Adrenal gland (tissue), 12 donors: Measurements from ENCODE around the gene TMEM270. TPM values are rescaled to one million over a fixed set of nuclear protein-coding genes. Genes with fewer than 3 reads are reported as not detected.

Experiments
- DNase-seq, 7 donors: peaks; one replicate each; pipeline ENCODE4 v3.0.0-alpha.2; 2019 to 2020
- H3K27ac ChIP-seq, 5 donors: fragments of 200-600 bp; sonication (generic) in 4 of 5; 1 replicate in 3 of 5; 2 replicates in 2 of 5; pipeline versions ENCODE4 v1.5.1 to v1.8.0; 2016 to 2020; ENCODE audit warnings: mild to moderate bottlenecking in 1 of 5
- H3K27me3 ChIP-seq: fragments of 200-600 bp; 2 replicates; pipeline ENCODE4 v1.8.0; 2021
- H3K36me3 ChIP-seq, 2 donors: fragments of 200-600 bp; replicated peaks in 1 of 2; 1 replicate in 1 of 2; 2 replicates in 1 of 2; pipeline versions ENCODE4 v1.5.1 to v1.8.0; 2018 to 2022
- H3K4me1 ChIP-seq, 2 donors: fragments of 200-600 bp; replicated peaks in 1 of 2; 1 replicate in 1 of 2; 2 replicates in 1 of 2; pipeline versions ENCODE4 v1.5.1 to v1.8.0; 2018 to 2021
- H3K4me3 ChIP-seq, 4 donors: fragments of 200-600 bp; sonication (generic) in 3 of 4; one replicate each; pipeline ENCODE4 v1.5.1; 2016 to 2018
- H3K9me3 ChIP-seq, 3 donors: fragments of 200-600 bp; sonication (generic) in 1 of 3; replicated peaks in 1 of 3; 1 replicate in 2 of 3; 2 replicates in 1 of 3; pipeline versions ENCODE4 v1.5.1 to v1.8.0; 2016 to 2021
- CTCF ChIP-seq, 6 experiments: fragments of 450-650 bp in 4 of 6; fragments of 200-600 bp in 2 of 6; sonication (generic) in 1 of 6; IDR thresholded peaks; 1 replicate in 5 of 6; 2 replicates in 1 of 6; pipeline versions ENCODE4 v1.5.1 to v1.8.0; 2016 to 2021; ENCODE audit warnings: antibody characterized with exemption in 6 of 6, mild to moderate bottlenecking in 2 of 6, moderate library complexity in 1 of 6
- POLR2A ChIP-seq, 2 donors: fragments of 450-650 bp; IDR thresholded peaks; one replicate each; pipeline ENCODE4 v1.6.1; 2017; ENCODE audit warnings: antibody characterized with exemption in 2 of 2, mild to moderate bottlenecking in 2 of 2, moderate library complexity in 1 of 2
- WGBS, 4 donors: extraction: QIAGEN DNeasy Blood & Tissue Kit in 2 of 4; methylation state at CpG; one replicate each; pipeline versions ENCODE4 v1.1.5 to v1.1.7; 2013 to 2017; 5-methylcytosine and 5-hydroxymethylcytosine counted together
- intact Hi-C, 2 donors: fragments of 100-400 bp; cut with DNase I; formaldehyde crosslinking; loops; one replicate each; pipeline versions ENCODE4 v1.14.1 to v1.15.0; 2022 to 2023
- polyA plus RNA-seq, 3 donors: library from polyadenylated mRNA; stranded (reverse); fragments of 200-250 nt in 2 of 3; fragments of 350-450 nt in 1 of 3; fragmentation: Illumina TruSeq in 1 of 3; extraction: RNeasy Lipid Tissue Mini Kit (QIAGEN cat#74804) in 1 of 3; gene quantifications; one replicate each; pipeline ENCODE4 v1.2.3, GENCODE V29; 2013 to 2014
- total RNA-seq, 9 donors: library from RNA; depleted of rRNA in 4 of 9; stranded (reverse); fragments of >200 nt in 4 of 9; fragments of 120-200 nt in 1 of 9; fragmentation: NEBNext Ultra II Directional in 1 of 9; extraction: Animal tissue kit (Norgen Biotek cat#: 25700) in 1 of 9; gene quantifications; one replicate each; pipeline versions ENCODE4 v1.1.0 to v1.2.4, GENCODE V29; 2013 to 2023
- donor health status: healthy with polysubstance abuse.
- donor health status: Bipolar disorder and iron deficiency.
- donor health status: DM: yes; HTN: yes; CAD: no.
- donor health status: DM: no; HTN: no; CAD: no.
- donor health status: DM: no; HTN: no; CAD: no.
- donor health status: DM: yes; HTN: yes; CAD: no.

Gene TMEM270
- total and polyA plus RNA-seq, 12 donors: 0.20 to 0.56 TPM; not detected in 10

- H3K9me3 ChIP-seq: no peaks in the 10 kb centered on the region
- intact Hi-C loops: no loop called here
- no peak overlapping the region for H3K27ac ChIP-seq
- H3K36me3 ChIP-seq: no peaks in the 10 kb centered on the region
- H3K27me3 ChIP-seq: no peaks in the 10 kb centered on the region
- 45 to 75% (median 57%) methylated on average over 1 of the region's 1 CpG for WGBS, 4 donors
- no peaks in the 10 kb centered on the region for H3K4me1 ChIP-seq
- no peak overlapping the region for H3K4me3 ChIP-seq
- no peak for DNase-seq
- TF ChIP-seq CTCF (IDR thresholded peaks at IDR 0.05) (no peak), POLR2A (IDR thresholded peaks at IDR 0.05) (no peak)
These were observed 35.5 kb downstream of the TMEM270 start for GRCh38 chr7:73896454-73896853.

- DNase-seq: peak in 4 of 7 donors; percentile 34 to 55 (median 44)
- Histone ChIP-seq H3K27ac (no peak overlapping the region), H3K36me3 (no peaks in the 10 kb centered on the region), H3K4me1 (no peaks in the 10 kb centered on the region), H3K4me3 (no peak overlapping the region), H3K9me3 (no peaks in the 10 kb centered on the region), H3K27me3 (no peaks in the 10 kb centered on the region)
- intact Hi-C loops: no loop called here
- TF ChIP-seq POLR2A (IDR thresholded peaks at IDR 0.05) (no peak), CTCF (IDR thresholded peaks at IDR 0.05) (no peak)
- 69 to 87% (median 72%) methylated on average over 15 of the region's 15 CpGs for WGBS, 4 donors
These were observed 38.8 kb downstream of the TMEM270 start for GRCh38 chr7:73899731-73900142.

- Histone ChIP-seq H3K27ac (no peak overlapping the region), H3K4me3 (no peak overlapping the region), H3K9me3 (no peaks in the 10 kb centered on the region), H3K27me3 (no peaks in the 10 kb centered on the region), H3K4me1 (no peaks in the 10 kb centered on the region), H3K36me3 (no peaks in the 10 kb centered on the region)
- no peak for TF ChIP-seq POLR2A (IDR thresholded peaks at IDR 0.05)
- no peak for TF ChIP-seq CTCF (IDR thresholded peaks at IDR 0.05)
- intact Hi-C loops: no loop called here
- 56 to 70% (median 58%) methylated on average over 5 of the region's 5 CpGs; no CpG with 5 or more reads in 1 of the 4 donors for WGBS, 4 donors
- DNase-seq: peak in 1 of 7 donors; percentile 3
These were observed 39.3 kb downstream of the TMEM270 start for GRCh38 chr7:73900286-73900685.

GRCh38 chr7:73901231-73901822 lies 40.4 kb downstream of the TMEM270 start:
- Histone ChIP-seq H3K27ac (no peak overlapping the region), H3K4me1 (no peaks in the 10 kb centered on the region)
- intact Hi-C loops: no loop called here

More at GRCh38 chr7:73901231-73901822, 40.4 kb downstream of the TMEM270 start:
- H3K9me3 ChIP-seq: no peaks in the 10 kb centered on the region
- DNase-seq: no peak
- H3K36me3 ChIP-seq: no peaks in the 10 kb centered on the region
- 82 to 90% (median 85%) methylated on average over 2 to 3 of the region's 3 CpGs for WGBS, 4 donors
- no peaks in the 10 kb centered on the region for H3K27me3 ChIP-seq
- no peak for TF ChIP-seq CTCF (IDR thresholded peaks at IDR 0.05)
- TF ChIP-seq POLR2A (IDR thresholded peaks at IDR 0.05): no peak
- H3K4me3 ChIP-seq: no peak overlapping the region
